ENCODE measurements around the gene C4A.

DNA sequence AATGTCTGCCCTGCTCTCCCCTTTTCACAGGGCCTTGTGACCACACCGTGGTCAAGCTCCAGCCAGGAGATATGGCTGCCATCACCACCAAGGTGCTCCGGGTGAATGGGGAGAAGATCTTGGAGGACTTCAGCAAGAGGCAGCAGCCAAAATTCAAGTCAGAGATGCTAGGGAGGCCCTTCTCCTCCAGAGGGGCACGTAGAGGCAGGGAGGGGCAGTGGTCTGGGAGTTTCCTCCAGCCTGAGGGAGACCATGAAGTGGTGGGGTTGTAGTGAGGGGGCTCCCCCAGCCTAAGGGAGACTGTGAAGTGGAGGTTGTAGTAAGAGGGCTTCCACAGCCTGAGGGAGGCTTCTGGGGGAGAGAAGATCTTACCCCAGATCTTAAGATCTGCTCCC is 13.9 kb upstream of the C4A start:
- TF ChIP-seq YY1 (IDR thresholded peaks at IDR 0.05; ENCODE audit: insufficient read depth, insufficient read length) = no peak
- no peak for TF ChIP-seq SUZ12 (IDR thresholded peaks at IDR 0.05; ENCODE audit: extremely low read depth, insufficient read depth, insufficient read length)
- no peak for TF ChIP-seq ZNF274 (IDR thresholded peaks at IDR 0.05; ENCODE audit: low read depth, low read length)
